Measurements from ENCODE around the gene SYT2. TPM values are rescaled to one million over a fixed set of nuclear protein-coding genes. Genes with fewer than 3 reads are reported as not detected.

The SYT2 gene
- total and polyA plus RNA-seq, 10 of the 15 experiments (the other 5 are each of a cell fraction or from before 2014, with no cell fraction given): not detected

DNA sequence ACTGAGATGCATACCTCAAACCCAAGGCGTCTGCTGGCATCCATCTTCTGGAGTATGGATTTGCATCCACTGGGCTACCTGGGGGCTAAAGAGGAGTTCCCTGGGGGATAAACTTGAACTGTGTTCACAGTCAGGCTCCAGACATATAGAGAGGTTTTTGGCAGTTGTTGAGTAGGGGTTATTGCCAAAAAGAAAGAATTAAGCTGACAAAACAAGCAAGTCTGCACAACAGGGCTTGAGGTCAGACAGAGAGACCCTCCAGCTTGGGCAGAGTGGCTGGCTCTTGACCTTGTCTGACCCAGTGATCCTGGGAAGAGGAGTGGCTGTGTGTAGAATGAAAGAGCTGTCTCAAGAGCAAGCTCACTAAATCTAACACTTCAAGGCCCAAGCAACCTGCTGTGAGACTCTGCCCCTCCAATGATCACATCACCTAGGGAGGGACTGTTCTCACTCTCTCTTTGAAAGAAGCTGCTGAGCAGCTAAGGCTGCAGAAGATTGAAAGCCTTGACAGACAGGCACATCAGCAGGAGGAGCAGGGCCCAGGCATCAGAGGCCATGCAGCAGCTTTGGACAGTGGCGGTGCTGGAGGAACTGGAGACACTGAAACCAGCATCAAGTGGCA lies 61.5 kb downstream of the SYT2 start (continued):
- TF ChIP-seq PBX3 (IDR thresholded peaks at IDR 0.05; ENCODE audit: insufficient replicate concordance, low read depth, low read length): no peak
- no peak for TF ChIP-seq SMARCA5 (IDR thresholded peaks at IDR 0.05)
- TF ChIP-seq PAX5 (IDR thresholded peaks at IDR 0.05; ENCODE audit: borderline replicate concordance, low read depth, low read length): no peak
- TF ChIP-seq SUZ12 (IDR thresholded peaks at IDR 0.05; ENCODE audit: unreplicated experiment): no peak
- TF ChIP-seq BMI1 (IDR thresholded peaks at IDR 0.05; ENCODE audit: borderline replicate concordance): no peak
- TF ChIP-seq MAX (IDR thresholded peaks at IDR 0.05; ENCODE audit: low read depth, low read length): no peak
- no peak for TF ChIP-seq EP300 (IDR thresholded peaks at IDR 0.05; ENCODE audit: borderline replicate concordance in 1 of 2, control insufficient read depth in 1 of 2, low read depth in 2 of 2, low read length in 2 of 2)

DNA sequence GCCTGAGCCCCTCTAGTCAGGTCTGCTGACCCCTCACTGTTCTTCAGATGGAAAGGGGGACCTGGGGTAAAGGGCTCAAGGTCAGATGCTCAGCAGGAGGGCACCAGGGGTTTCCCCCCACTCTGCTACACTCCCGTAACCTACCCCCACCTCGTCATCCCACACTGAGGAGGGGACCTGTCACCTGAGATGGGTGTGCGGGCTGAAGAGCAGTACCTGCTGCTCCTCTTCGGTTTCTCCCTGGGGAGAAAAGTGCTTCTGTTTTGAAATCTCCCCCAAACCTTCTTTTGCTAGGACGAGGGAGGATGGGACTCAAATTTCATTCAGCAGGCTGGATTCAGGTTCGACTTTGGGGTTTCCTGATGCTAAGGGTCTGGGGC lies 65.2 kb downstream of the SYT2 start:
- H3K9ac ChIP-seq (ENCODE audit: control insufficient read depth, insufficient read depth, low read length): no peak overlapping the region
- intact Hi-C loops (cut with micrococcal nuclease; ENCODE audit: unreplicated experiment): no loop called here
- no peak for TF ChIP-seq RFX5 (IDR thresholded peaks at IDR 0.05; ENCODE audit: low read depth, low read length)
- TF ChIP-seq SP1 (IDR thresholded peaks at IDR 0.05; ENCODE audit: low read depth, low read length): no peak
- SMC1A ChIA-PET (ENCODE audit: uncharacterized antibody, unreplicated experiment): no interaction called here
- no peak overlapping the region for H3K27ac ChIP-seq (ENCODE audit: control insufficient read depth, insufficient read depth)
- H3K4me2 ChIP-seq (ENCODE audit: control insufficient read depth, insufficient read depth): no peak overlapping the region
- no peak for FAIRE-seq
- no peak for DNase-seq (ENCODE audit: low read depth, low spot score)
- WGBS (ENCODE audit: insufficient coverage, insufficient replicate concordance, low lambda C conversion rate, missing lambda C conversion rate): 11% methylated on average over 6 of the region's 6 CpGs
- H3K79me2 ChIP-seq (ENCODE audit: control insufficient read depth, insufficient read depth, low read length): no peaks in the 10 kb centered on the region
- in situ Hi-C loops (cut with MboI): no loop called here
- RAD21 ChIA-PET (ENCODE audit: unreplicated experiment): no interaction called here
- H3K4me3 ChIP-seq: no peak overlapping the region
- BruUV-seq (replicated peaks): no TSS peak
- H3K4me1 ChIP-seq (ENCODE audit: control insufficient read depth, insufficient read depth, low read length): no peaks in the 10 kb centered on the region
- H2AFZ ChIP-seq (ENCODE audit: control insufficient read depth, low read depth, low read length): no peak overlapping the region
- CTCF ChIA-PET: no interaction called here
- no peak for ATAC-seq
- H3K36me3 ChIP-seq (ENCODE audit: control insufficient read depth in 2 of 2, insufficient read depth in 2 of 2, low read length in 1 of 2): no peaks in the 10 kb centered on the region
- H3K27me3 ChIP-seq (replicated peaks in 1 of 2; ENCODE audit: control insufficient read depth in 2 of 2, insufficient read depth in 2 of 2, low read length in 1 of 2): peaks cover 6% of the 10 kb centered on the region in 2 experiments
- H4K20me1 ChIP-seq (ENCODE audit: control insufficient read depth, insufficient read depth): no peaks in the 10 kb centered on the region
- no peaks in the 10 kb centered on the region; the same call in 2 of the 3 replicates for H3K9me3 ChIP-seq (replicated peaks; ENCODE audit: control insufficient read depth, insufficient read depth, low read length)
- POLR2A ChIA-PET: no interaction called here
